WTC11 (cell line): ENCODE data around the gene SYNPO2. TPM values are rescaled to one million over a fixed set of nuclear protein-coding genes. Genes with fewer than 3 reads are reported as not detected.
"Not testable (repeated sequence)": the region's sequence is repeated elsewhere in the genome, so short reads cannot be mapped to it uniquely, and the experiment has no call there.

Experiments
- ATAC-seq: fragments of 200-7000 bp; cut with Tn5 transposase; 2 replicates; pipeline ENCODE4 v1.10.0; 2021; ENCODE audit warnings: mild to moderate bottlenecking, moderate library complexity
- CTCF ChIA-PET: fragments of 300-600 bp; sonication (Branson Sonifier 250); formaldehyde crosslinking; loops from one replicate; lab custom pipeline; 2021; ENCODE audit warnings: antibody characterized with exemption; lab: Charles Lee
- POLR2A ChIA-PET: fragments of 350-600 bp; sonication (Branson Sonifier 250); formaldehyde crosslinking; loops from one replicate; lab custom pipeline; 2021; ENCODE audit warnings: antibody characterized with exemption; lab: Charles Lee
- DNase-seq: peaks from one replicate; pipeline ENCODE4 v3.0.0; 2021; ENCODE audit warnings: low spot score
- H3K27ac Mint-ChIP-seq: 2 replicates; pipeline ENCODE4 v1.8.0; 2021; ENCODE audit warnings: mixed read lengths
- H3K27me3 Mint-ChIP-seq: 2 replicates; pipeline ENCODE4 v1.8.0; 2021; ENCODE audit warnings: low read depth, mild to moderate bottlenecking, moderate library complexity, mixed read lengths
- H3K36me3 Mint-ChIP-seq: 2 replicates; pipeline ENCODE4 v1.8.0; 2021; ENCODE audit warnings: mixed read lengths
- H3K4me1 Mint-ChIP-seq: 2 replicates; pipeline ENCODE4 v1.8.0; 2022; ENCODE audit warnings: mixed read lengths
- H3K4me3 Mint-ChIP-seq: 2 replicates; pipeline ENCODE4 v1.8.0; 2021; ENCODE audit warnings: mild to moderate bottlenecking, moderate library complexity, mixed read lengths
- H3K9me3 Mint-ChIP-seq: 2 replicates; pipeline ENCODE4 v1.8.0; 2021; ENCODE audit warnings: mixed read lengths
- ATF2 ChIP-seq: sonication (generic); formaldehyde crosslinking; IDR thresholded peaks from 2 replicates; pipeline ENCODE4 v1.8.1; 2022; ENCODE audit warnings: low read depth, missing genetic modification reagents, borderline replicate concordance
- CTCF ChIP-seq: fragments of 200-600 bp; IDR thresholded peaks from 2 replicates; pipeline ENCODE4 v1.8.0; 2022; ENCODE audit warnings: antibody characterized with exemption
- GABPB1 ChIP-seq: sonication (generic); formaldehyde crosslinking; IDR thresholded peaks from 2 replicates; pipeline ENCODE4 v1.8.1; 2023; ENCODE audit warnings: mild to moderate bottlenecking, missing genetic modification reagents
- IRF2 ChIP-seq: sonication (generic); formaldehyde crosslinking; IDR thresholded peaks from 2 replicates; pipeline ENCODE4 v1.8.0; 2022; ENCODE audit warnings: low read depth, missing genetic modification reagents, borderline replicate concordance
- JAZF1 ChIP-seq: fragments of 250-450 bp; sonication (Bioruptor Pico); IDR thresholded peaks from 2 replicates; pipeline ENCODE4 v1.9.0; 2021; ENCODE audit warnings: moderate library complexity, mild to moderate bottlenecking, inconsistent platforms
- MYBL2 ChIP-seq: sonication (generic); formaldehyde crosslinking; IDR thresholded peaks from 2 replicates; pipeline ENCODE4 v1.8.1; 2023; ENCODE audit warnings: mild to moderate bottlenecking, moderate library complexity, missing genetic modification reagents
- NFATC4 ChIP-seq: fragments of 250-450 bp; sonication (Bioruptor Pico); IDR thresholded peaks from 2 replicates; pipeline ENCODE4 v1.9.0; 2021; ENCODE audit warnings: mild to moderate bottlenecking
- PRRX2 ChIP-seq: fragments of 250-450 bp; sonication (Bioruptor Pico); IDR thresholded peaks from 2 replicates; pipeline ENCODE4 v1.8.0; 2021; ENCODE audit warnings: mild to moderate bottlenecking
- SOX15 ChIP-seq: fragments of 250-450 bp; sonication (Bioruptor Pico); IDR thresholded peaks from 2 replicates; pipeline ENCODE4 v1.9.0; 2021; ENCODE audit warnings: mild to moderate bottlenecking
- STAT6 ChIP-seq: sonication (generic); formaldehyde crosslinking; conservative IDR thresholded peaks from 2 replicates; pipeline ENCODE4 v1.8.1; 2023; ENCODE audit warnings: mild to moderate bottlenecking, low read depth, missing genetic modification reagents, moderate library complexity
- USF2 ChIP-seq: sonication (generic); formaldehyde crosslinking; IDR thresholded peaks from 2 replicates; pipeline ENCODE4 v1.8.1; 2023; ENCODE audit warnings: mild to moderate bottlenecking, missing genetic modification reagents, moderate library complexity
- ZNF121 ChIP-seq: sonication (generic); formaldehyde crosslinking; IDR thresholded peaks from 2 replicates; pipeline ENCODE4 v1.8.0; 2023; ENCODE audit warnings: missing genetic modification reagents
- ZNF219 ChIP-seq: sonication (generic); formaldehyde crosslinking; IDR thresholded peaks from 2 replicates; pipeline ENCODE4 v1.8.0; 2023; ENCODE audit warnings: missing genetic modification reagents, mild to moderate bottlenecking, borderline replicate concordance
- ZNF671 ChIP-seq: fragments of 250-450 bp; sonication (Bioruptor Pico); IDR thresholded peaks from 2 replicates; pipeline ENCODE4 v1.8.0; 2021; ENCODE audit warnings: mild to moderate bottlenecking
- total RNA-seq: library from RNA; stranded (reverse); gene quantifications from 3 replicates; pipeline ENCODE4 v1.2.3, GENCODE V29; 2021
- TF ChIP-seq, protein P1 (sequence below): fragments of 250-450 bp; sonication (Bioruptor Pico); IDR thresholded peaks from 2 replicates; pipeline ENCODE4 v1.9.0; 2021; ENCODE audit warnings: mild to moderate bottlenecking

SYNPO2 gene
- total RNA-seq, 1 experiment from 2014 or later: 1.9 TPM

DNA sequence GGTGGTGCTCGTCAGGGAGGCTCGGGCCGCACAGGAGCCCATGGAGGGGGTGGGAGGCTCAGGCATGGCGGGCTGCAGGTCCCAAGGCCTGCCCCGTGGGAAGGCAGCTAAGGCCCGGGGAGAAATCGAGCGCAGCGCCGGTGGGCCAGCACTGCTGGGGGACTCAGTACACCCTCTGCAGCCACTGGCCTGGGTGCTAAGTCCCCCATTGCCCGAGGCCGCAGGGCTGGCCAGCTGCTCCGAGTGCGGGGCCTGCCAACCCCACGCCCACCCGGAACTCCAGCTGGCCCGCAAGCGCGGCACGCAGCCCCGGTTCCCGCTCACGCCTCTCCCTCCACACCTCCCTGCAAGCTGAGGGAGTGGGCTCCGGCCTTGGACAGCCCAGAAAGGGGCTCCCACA is 88.4 kb downstream of the SYNPO2 start:
- H3K9me3 Mint-ChIP-seq, H3K27me3 Mint-ChIP-seq, DNase-seq, ATAC-seq, POLR2A ChIA-PET, H3K27ac Mint-ChIP-seq, H3K4me3 Mint-ChIP-seq, CTCF ChIA-PET, H3K4me1 Mint-ChIP-seq, H3K36me3 Mint-ChIP-seq: not testable (repeated sequence)

DNA sequence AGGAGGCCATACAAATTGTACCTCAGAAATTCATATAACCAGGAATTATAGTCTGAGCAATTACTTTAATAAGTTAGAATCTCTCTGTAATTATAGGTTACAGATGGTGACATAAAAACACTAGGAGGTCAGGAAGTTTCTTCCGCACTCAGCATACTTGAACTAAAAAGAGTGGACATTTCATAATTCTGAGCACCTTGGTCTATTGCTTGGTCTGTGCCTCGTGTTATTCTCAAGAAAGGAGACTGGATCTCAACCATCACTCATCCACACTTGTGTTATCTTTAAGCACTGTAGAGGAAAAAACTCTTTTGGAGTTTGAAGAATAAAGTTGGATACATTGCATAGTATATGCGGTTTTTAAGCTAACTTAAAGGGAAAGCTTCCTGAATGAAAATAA is 91.1 kb downstream of the SYNPO2 start:
- no peaks in the 10 kb centered on the region for H3K27me3 Mint-ChIP-seq
- CTCF ChIA-PET: no interaction called here

GRCh38 chr4:118981171-118981838 is 92.7 kb downstream of the SYNPO2 start:
- Mint-ChIP-seq H3K36me3 (no peaks in the 10 kb centered on the region), H3K27ac (no peak overlapping the region), H3K4me1 (peaks cover 8% of the 10 kb centered on the region), H3K4me3 (no peak overlapping the region), H3K9me3 (no peaks in the 10 kb centered on the region), H3K27me3 (no peaks in the 10 kb centered on the region)
- DNase-seq: no peak
- ChIA-PET POLR2A (no interaction called here), CTCF (interaction anchor here (0.9 to 1.0 kb wide), 3 partner anchors 53 to 509 kb away, joined by 4 to 7 read pairs (median 4); no protein-coding TSS in a partner anchor)
- peak; percentile 55 for ATAC-seq
- TF ChIP-seq PRRX2 (CRISPR knock-in tag): no peak
- TF ChIP-seq NFATC4 (CRISPR knock-in tag): no peak
- TF ChIP-seq ZNF121 (CRISPR knock-in tag): no peak
- TF ChIP-seq GABPB1 (CRISPR knock-in tag): no peak
- TF ChIP-seq JAZF1 (CRISPR knock-in tag): no peak
- no peak for TF ChIP-seq STAT6 (CRISPR knock-in tag)
- no peak for TF ChIP-seq MYBL2
- TF ChIP-seq, protein P1, sequence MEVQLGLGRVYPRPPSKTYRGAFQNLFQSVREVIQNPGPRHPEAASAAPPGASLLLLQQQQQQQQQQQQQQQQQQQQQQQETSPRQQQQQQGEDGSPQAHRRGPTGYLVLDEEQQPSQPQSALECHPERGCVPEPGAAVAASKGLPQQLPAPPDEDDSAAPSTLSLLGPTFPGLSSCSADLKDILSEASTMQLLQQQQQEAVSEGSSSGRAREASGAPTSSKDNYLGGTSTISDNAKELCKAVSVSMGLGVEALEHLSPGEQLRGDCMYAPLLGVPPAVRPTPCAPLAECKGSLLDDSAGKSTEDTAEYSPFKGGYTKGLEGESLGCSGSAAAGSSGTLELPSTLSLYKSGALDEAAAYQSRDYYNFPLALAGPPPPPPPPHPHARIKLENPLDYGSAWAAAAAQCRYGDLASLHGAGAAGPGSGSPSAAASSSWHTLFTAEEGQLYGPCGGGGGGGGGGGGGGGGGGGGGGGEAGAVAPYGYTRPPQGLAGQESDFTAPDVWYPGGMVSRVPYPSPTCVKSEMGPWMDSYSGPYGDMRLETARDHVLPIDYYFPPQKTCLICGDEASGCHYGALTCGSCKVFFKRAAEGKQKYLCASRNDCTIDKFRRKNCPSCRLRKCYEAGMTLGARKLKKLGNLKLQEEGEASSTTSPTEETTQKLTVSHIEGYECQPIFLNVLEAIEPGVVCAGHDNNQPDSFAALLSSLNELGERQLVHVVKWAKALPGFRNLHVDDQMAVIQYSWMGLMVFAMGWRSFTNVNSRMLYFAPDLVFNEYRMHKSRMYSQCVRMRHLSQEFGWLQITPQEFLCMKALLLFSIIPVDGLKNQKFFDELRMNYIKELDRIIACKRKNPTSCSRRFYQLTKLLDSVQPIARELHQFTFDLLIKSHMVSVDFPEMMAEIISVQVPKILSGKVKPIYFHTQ (CRISPR knock-in tag): no peak
- TF ChIP-seq, all 79 proteins: peak for 0

More for the DNA sequence above, 91.1 kb downstream of the SYNPO2 start:
- peaks cover 8% of the 10 kb centered on the region for H3K4me1 Mint-ChIP-seq
- POLR2A ChIA-PET: no interaction called here
- H3K36me3 Mint-ChIP-seq: no peaks in the 10 kb centered on the region
- TF ChIP-seq ZNF121 (CRISPR knock-in tag) (no peak), ZNF219 (no peak), USF2 (CRISPR knock-in tag) (no peak), ZNF671 (no peak)
- H3K4me3 Mint-ChIP-seq: no peak overlapping the region
- H3K27ac Mint-ChIP-seq: no peak overlapping the region
- ATAC-seq (no peak), DNase-seq (no peak)
- H3K9me3 Mint-ChIP-seq: no peaks in the 10 kb centered on the region

- no peaks in the 10 kb centered on the region for H3K9me3 Mint-ChIP-seq
Observed at GRCh38 chr4:118981839-118982381, 93.3 kb downstream of the SYNPO2 start.

More at GRCh38 chr4:118981839-118982381, 93.3 kb downstream of the SYNPO2 start:
- Mint-ChIP-seq H3K27ac (no peak overlapping the region), H3K4me1 (peaks cover 8% of the 10 kb centered on the region), H3K36me3 (no peaks in the 10 kb centered on the region), H3K27me3 (no peaks in the 10 kb centered on the region), H3K4me3 (no peak overlapping the region)
- ATAC-seq (peak; percentile 82), DNase-seq (peak; percentile 59)
- TF ChIP-seq IRF2 (no peak), ATF2 (CRISPR knock-in tag) (no peak), SOX15 (CRISPR knock-in tag) (no peak), CTCF (peak; percentile 36; the same call in 1 of the 2 replicates)
- POLR2A ChIA-PET: no interaction called here
- CTCF ChIA-PET: interaction anchor here (1.0 kb wide), 2 partner anchors 53 to 508 kb away, joined by 4 read pairs; no protein-coding TSS in a partner anchor
